Measurements from ENCODE around the gene NEUROD4. TPM values are rescaled to one million over a fixed set of nuclear protein-coding genes. Genes with fewer than 3 reads are reported as not detected.
"Not testable (repeated sequence)": the region's sequence is repeated elsewhere in the genome, so short reads cannot be mapped to it uniquely, and the experiment has no call there.

NEUROD4 gene
- polyA plus RNA-seq, 1 donor (not counting 4 experiments of a cell fraction or from before 2014, with no cell fraction given): not detected

DNA sequence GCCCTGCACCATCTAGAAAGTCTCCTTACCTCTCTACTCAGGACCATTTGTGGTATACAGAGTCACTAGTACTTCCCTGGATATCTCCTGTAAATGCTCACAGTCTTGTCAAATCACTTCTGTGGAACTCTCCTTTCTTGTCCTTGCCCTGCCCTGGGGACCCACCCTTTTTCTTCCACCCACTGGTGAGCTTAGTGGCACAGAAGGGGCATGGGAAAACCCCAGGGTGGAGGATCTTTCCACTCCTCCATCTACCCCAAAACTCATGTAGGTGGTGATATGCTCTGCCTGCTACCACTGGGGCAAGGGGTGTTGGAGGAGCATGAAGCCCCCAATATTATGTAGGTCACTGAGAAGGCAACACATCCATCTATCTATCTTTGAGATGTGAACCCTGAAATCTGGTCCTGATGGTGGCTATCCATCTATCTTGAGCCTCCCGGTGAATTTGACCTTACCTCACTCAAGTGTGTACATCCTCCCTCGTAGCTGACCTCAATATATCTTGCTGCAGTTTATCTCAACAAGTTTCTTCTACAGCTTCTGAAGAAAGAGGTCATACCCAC is 36.2 kb upstream of the NEUROD4 start:
- Histone ChIP-seq H3K9me1 (ENCODE audit: control insufficient read depth, extremely low read depth, insufficient read depth, low read length) (no peaks in the 10 kb centered on the region), H3K27ac (ENCODE audit: control insufficient read depth, insufficient read depth, low read length) (no peak overlapping the region), H4K20me1 (ENCODE audit: control insufficient read depth, extremely low read depth, insufficient read depth, low read length) (no peaks in the 10 kb centered on the region), H3K4me2 (ENCODE audit: control insufficient read depth, extremely low read depth, insufficient read depth, low read depth, low read length) (no peak overlapping the region), H3K4me1 (ENCODE audit: control insufficient read depth, extremely low read depth, insufficient read depth, low read length) (no peaks in the 10 kb centered on the region), H2AFZ (ENCODE audit: control insufficient read depth, low read length) (no peak overlapping the region), H3K79me2 (ENCODE audit: control insufficient read depth, insufficient read depth, low read length) (no peaks in the 10 kb centered on the region), H3K27me3 (ENCODE audit: control insufficient read depth, extremely low read depth, insufficient read depth, low read length) (no peaks in the 10 kb centered on the region), H3K36me3 (ENCODE audit: control insufficient read depth in 2 of 2, extremely low read depth in 1 of 2, insufficient read depth in 2 of 2, low read length in 2 of 2) (no peaks in the 10 kb centered on the region), H3K9me3 (ENCODE audit: control insufficient read depth, low read depth, low read length) (no peaks in the 10 kb centered on the region), H3K4me3 (ENCODE audit: control insufficient read depth in 2 of 3, extremely low read depth in 1 of 3, insufficient read depth in 2 of 3, low read depth in 1 of 3, low read length in 3 of 3) (no peak overlapping the region), H3K9ac (ENCODE audit: control insufficient read depth, extremely low read depth, insufficient read depth, low read length) (no peak overlapping the region)
- DNase-seq (ENCODE audit: low read depth, low spot score): no peak
- dilution Hi-C loops (cut with MboI; ENCODE audit: extremely low pct_ligation_motif_present, low sequenced_read_pairs): no loop called here
- FAIRE-seq: no peak
- TF ChIP-seq EZH2 (IDR thresholded peaks at IDR 0.05; ENCODE audit: low read length): no peak
- TF ChIP-seq, protein P1, sequence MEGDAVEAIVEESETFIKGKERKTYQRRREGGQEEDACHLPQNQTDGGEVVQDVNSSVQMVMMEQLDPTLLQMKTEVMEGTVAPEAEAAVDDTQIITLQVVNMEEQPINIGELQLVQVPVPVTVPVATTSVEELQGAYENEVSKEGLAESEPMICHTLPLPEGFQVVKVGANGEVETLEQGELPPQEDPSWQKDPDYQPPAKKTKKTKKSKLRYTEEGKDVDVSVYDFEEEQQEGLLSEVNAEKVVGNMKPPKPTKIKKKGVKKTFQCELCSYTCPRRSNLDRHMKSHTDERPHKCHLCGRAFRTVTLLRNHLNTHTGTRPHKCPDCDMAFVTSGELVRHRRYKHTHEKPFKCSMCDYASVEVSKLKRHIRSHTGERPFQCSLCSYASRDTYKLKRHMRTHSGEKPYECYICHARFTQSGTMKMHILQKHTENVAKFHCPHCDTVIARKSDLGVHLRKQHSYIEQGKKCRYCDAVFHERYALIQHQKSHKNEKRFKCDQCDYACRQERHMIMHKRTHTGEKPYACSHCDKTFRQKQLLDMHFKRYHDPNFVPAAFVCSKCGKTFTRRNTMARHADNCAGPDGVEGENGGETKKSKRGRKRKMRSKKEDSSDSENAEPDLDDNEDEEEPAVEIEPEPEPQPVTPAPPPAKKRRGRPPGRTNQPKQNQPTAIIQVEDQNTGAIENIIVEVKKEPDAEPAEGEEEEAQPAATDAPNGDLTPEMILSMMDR (optimal IDR thresholded peaks at IDR 0.05 in 1 of 3, IDR thresholded peaks at IDR 0.05 in 1 of 3, conservative IDR thresholded peaks at IDR 0.05 in 1 of 3; ENCODE audit: extremely low read depth in 1 of 3, insufficient read depth in 2 of 3, low read length in 3 of 3): no peak

DNA sequence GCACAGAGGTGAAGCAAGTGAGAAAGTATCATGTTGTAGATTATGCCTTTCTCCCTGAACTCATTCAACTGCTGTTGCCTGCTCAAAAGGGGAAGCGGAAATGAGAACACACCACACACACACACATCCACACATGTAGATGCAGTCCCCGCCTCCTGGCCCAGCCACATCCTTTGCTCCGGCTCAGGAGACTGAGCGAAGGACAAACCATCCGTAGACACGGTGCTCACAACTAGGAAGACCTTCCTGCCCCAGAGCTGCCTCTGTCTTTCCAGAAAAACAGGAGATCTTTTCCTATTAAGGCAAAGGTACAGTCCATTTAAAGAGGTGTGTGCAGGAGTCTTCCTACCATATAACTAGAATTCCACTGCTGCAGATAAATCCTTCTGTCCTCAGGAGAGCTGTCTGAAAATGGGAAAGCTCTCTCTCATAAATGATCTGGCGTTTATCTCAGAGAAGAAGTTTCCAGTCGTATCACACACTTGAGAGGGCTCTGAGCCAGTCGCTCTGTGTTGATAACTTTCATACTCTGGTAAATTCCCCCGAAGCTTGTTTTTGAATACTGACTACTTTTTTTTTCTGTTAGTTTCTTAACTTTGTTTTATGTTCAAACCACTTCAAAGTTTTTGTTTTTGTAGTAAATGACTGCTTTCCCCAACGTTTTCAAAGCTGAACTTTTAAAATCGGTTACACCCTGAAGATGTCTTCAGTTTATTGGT is 35.0 kb upstream of the NEUROD4 start, which contains the start of gene TESPA1:
TESPA1 (minus strand) TSS at position 105 of the 719 bp plus-strand sequence. CDS start 10,200 bp downstream, outside the sequence.
- Histone ChIP-seq H3K27me3 (ENCODE audit: control insufficient read depth, extremely low read depth, insufficient read depth, low read length) (no peaks in the 10 kb centered on the region), H3K79me2 (ENCODE audit: control insufficient read depth, insufficient read depth, low read length) (no peaks in the 10 kb centered on the region), H3K36me3 (ENCODE audit: control insufficient read depth in 2 of 2, extremely low read depth in 1 of 2, insufficient read depth in 2 of 2, low read length in 2 of 2) (no peaks in the 10 kb centered on the region), H3K27ac (ENCODE audit: control insufficient read depth, insufficient read depth, low read length) (no peak within 1 kb of the TSS), H4K20me1 (ENCODE audit: control insufficient read depth, extremely low read depth, insufficient read depth, low read length) (no peaks in the 10 kb centered on the region), H3K9me1 (ENCODE audit: control insufficient read depth, extremely low read depth, insufficient read depth, low read length) (no peaks in the 10 kb centered on the region), H3K4me2 (ENCODE audit: control insufficient read depth, extremely low read depth, insufficient read depth, low read depth, low read length) (no peak within 1 kb of the TSS), H3K4me1 (ENCODE audit: control insufficient read depth, extremely low read depth, insufficient read depth, low read length) (no peaks in the 10 kb centered on the region), H3K9ac (ENCODE audit: control insufficient read depth, extremely low read depth, insufficient read depth, low read length) (no peak within 1 kb of the TSS), H3K9me3 (ENCODE audit: control insufficient read depth, low read depth, low read length) (no peaks in the 10 kb centered on the region), H3K4me3 (ENCODE audit: control insufficient read depth in 2 of 3, extremely low read depth in 1 of 3, insufficient read depth in 2 of 3, low read depth in 1 of 3, low read length in 3 of 3) (no peak within 1 kb of the TSS), H2AFZ (ENCODE audit: control insufficient read depth, low read length) (no peak within 1 kb of the TSS)
- FAIRE-seq (no peak), DNase-seq (ENCODE audit: low read depth, low spot score) (no peak)
- dilution Hi-C loops (cut with MboI; ENCODE audit: extremely low pct_ligation_motif_present, low sequenced_read_pairs): no loop called here
- no peak for TF ChIP-seq EZH2 (IDR thresholded peaks at IDR 0.05; ENCODE audit: low read length)
- TF ChIP-seq, protein P1 (optimal IDR thresholded peaks at IDR 0.05 in 1 of 3, IDR thresholded peaks at IDR 0.05 in 1 of 3, conservative IDR thresholded peaks at IDR 0.05 in 1 of 3; ENCODE audit: extremely low read depth in 1 of 3, insufficient read depth in 2 of 3, low read length in 3 of 3): no peak

DNA sequence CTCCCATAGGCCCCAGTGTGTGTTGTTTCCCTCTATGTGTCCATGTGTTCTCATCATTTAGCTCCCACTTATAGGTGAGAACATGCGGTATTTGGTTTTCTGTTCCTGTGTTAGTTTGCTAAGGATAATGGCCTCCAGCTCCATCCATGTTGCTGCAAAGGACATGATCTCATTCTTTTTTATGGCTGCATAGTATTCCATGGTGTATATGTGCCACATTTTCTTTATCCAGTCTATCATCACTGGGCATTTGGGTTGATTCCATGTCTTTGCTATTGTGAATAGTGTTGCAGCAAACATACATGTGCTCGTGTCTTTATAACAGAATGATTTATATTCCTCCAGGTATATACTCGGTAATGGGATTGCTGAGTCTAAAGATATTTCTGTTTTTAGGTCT is 33.0 kb upstream of the NEUROD4 start:
- H3K9ac ChIP-seq (ENCODE audit: control insufficient read depth, extremely low read depth, insufficient read depth, low read length); DNase-seq (ENCODE audit: low read depth, low spot score); H3K27ac ChIP-seq (ENCODE audit: control insufficient read depth, insufficient read depth, low read length); H4K20me1 ChIP-seq (ENCODE audit: control insufficient read depth, extremely low read depth, insufficient read depth, low read length); FAIRE-seq; H3K9me1 ChIP-seq (ENCODE audit: control insufficient read depth, extremely low read depth, insufficient read depth, low read length); H3K4me2 ChIP-seq (ENCODE audit: control insufficient read depth, extremely low read depth, insufficient read depth, low read depth, low read length); H3K9me3 ChIP-seq (ENCODE audit: control insufficient read depth, low read depth, low read length); H3K79me2 ChIP-seq (ENCODE audit: control insufficient read depth, insufficient read depth, low read length); H3K36me3 ChIP-seq (ENCODE audit: control insufficient read depth in 2 of 2, extremely low read depth in 1 of 2, insufficient read depth in 2 of 2, low read length in 2 of 2); H3K27me3 ChIP-seq (ENCODE audit: control insufficient read depth, extremely low read depth, insufficient read depth, low read length); H2AFZ ChIP-seq (ENCODE audit: control insufficient read depth, low read length); H3K4me3 ChIP-seq (ENCODE audit: control insufficient read depth in 2 of 3, extremely low read depth in 1 of 3, insufficient read depth in 2 of 3, low read depth in 1 of 3, low read length in 3 of 3); dilution Hi-C loops (cut with MboI; ENCODE audit: extremely low pct_ligation_motif_present, low sequenced_read_pairs); H3K4me1 ChIP-seq (ENCODE audit: control insufficient read depth, extremely low read depth, insufficient read depth, low read length): not testable (repeated sequence)
